NB4 (cell line): ENCODE data around the gene DUS4L.

Source experiments
- POLR2A ChIP-seq: IDR thresholded peaks from 2 replicates; pipeline ENCODE4 v1.6.1; 2011; ENCODE audit warnings: mild to moderate bottlenecking; ENCODE audit not compliant: insufficient read length; ENCODE audit errors: extremely low read depth
- TF ChIP-seq, protein P1 (sequence below): IDR thresholded peaks from one replicate; pipeline ENCODE4 v1.5.1; 2012; ENCODE audit warnings: low read depth, low read length
- TF ChIP-seq, protein P2 (sequence below): IDR thresholded peaks from 2 replicates; pipeline ENCODE4 v1.6.1; 2011; ENCODE audit warnings: low read depth, low read length

DNA sequence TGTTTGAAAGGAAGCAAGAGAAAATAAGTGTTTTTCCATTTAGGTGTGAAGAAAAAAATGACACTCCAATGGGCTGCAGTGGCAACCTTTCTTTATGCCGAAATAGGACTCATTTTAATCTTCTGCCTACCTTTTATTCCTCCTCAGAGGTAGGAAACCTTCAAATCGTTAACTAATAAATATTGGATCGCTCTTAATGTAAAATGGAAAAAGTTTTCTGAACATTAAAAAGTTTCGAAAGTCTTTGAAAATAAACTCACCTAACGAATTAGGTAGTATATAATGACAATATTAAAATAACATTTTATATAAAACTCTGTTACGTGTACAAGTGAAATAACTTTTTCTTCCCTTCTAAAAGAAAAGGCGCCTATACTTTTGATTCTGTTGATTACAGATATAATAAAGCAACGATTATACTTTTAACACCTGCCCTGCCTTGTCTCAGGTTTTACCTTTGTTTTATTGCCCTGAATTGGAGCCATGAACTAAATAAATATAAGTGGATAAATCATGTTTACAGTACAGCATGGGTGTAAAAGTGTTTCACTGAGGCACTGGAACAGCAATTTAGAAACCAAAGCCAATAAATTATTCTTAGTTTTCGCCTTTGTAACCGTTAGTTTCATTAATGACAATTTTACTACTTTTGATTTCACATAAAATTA is 17.1 kb downstream of the DUS4L start:
- TF ChIP-seq, protein P1, sequence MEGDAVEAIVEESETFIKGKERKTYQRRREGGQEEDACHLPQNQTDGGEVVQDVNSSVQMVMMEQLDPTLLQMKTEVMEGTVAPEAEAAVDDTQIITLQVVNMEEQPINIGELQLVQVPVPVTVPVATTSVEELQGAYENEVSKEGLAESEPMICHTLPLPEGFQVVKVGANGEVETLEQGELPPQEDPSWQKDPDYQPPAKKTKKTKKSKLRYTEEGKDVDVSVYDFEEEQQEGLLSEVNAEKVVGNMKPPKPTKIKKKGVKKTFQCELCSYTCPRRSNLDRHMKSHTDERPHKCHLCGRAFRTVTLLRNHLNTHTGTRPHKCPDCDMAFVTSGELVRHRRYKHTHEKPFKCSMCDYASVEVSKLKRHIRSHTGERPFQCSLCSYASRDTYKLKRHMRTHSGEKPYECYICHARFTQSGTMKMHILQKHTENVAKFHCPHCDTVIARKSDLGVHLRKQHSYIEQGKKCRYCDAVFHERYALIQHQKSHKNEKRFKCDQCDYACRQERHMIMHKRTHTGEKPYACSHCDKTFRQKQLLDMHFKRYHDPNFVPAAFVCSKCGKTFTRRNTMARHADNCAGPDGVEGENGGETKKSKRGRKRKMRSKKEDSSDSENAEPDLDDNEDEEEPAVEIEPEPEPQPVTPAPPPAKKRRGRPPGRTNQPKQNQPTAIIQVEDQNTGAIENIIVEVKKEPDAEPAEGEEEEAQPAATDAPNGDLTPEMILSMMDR = no peak
- TF ChIP-seq POLR2A = no peak
- TF ChIP-seq, protein P2, sequence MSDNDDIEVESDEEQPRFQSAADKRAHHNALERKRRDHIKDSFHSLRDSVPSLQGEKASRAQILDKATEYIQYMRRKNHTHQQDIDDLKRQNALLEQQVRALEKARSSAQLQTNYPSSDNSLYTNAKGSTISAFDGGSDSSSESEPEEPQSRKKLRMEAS = no peak; the same call in 1 of the 2 replicates
